Fibroblast of skin of right biceps (primary cell): Measurements from ENCODE around the gene ING4.
A peak's percentile ranks its signal among the peaks of the same experiment; 100 is the strongest.

Experiments
- DNase-seq: peaks from one replicate; pipeline ENCODE4 v3.0.0-alpha.2; 2013

ING4 gene

DNA sequence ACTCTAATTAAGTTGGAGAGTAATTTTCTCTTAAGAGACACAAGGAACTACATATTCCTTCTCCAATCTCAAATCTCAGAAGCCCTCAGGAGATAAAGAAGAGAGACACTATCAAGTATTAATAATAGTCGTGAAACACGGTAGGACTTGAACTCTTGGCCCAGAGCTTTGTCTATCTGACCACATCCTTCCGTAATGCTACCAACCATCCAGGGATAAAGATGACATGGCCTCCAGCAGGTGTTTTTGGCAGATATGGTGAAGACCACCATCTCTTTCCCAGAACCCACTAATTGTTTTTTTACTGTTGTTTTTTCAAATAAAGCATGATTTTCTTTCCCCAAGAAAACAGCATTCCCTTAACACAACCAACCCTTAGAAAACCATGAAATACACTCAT lies 22.9 kb upstream of the ING4 start:
- no peak for DNase-seq

GRCh38 chr12:6684609-6685008 lies 21.7 kb upstream of the ING4 start:
- no peak for DNase-seq

- no peak for DNase-seq
These were observed 14.0 kb upstream of the ING4 start for GRCh38 chr12:6676962-6677361.

DNA sequence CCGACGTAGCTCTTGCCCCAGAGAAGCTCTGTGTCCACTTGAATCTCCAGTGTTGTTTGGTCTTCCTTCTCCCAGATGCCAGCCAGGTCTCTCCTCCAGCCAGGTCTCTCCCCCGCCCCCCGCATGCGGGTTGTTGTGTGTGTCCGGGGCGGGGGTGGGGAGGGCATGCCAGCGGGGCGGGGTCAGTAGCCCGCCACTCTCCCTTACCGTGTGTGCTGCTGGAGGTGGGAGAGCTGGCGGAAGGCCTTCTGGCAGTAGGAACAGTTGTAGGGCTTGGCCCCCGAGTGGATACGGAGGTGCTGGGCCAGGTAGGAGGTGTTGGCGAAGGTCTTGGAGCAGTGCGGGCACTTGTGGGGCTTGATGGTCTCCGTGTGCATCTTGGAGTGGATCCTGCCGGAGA lies 9.2 kb upstream of the ING4 start:
- DNase-seq = no peak

DNA sequence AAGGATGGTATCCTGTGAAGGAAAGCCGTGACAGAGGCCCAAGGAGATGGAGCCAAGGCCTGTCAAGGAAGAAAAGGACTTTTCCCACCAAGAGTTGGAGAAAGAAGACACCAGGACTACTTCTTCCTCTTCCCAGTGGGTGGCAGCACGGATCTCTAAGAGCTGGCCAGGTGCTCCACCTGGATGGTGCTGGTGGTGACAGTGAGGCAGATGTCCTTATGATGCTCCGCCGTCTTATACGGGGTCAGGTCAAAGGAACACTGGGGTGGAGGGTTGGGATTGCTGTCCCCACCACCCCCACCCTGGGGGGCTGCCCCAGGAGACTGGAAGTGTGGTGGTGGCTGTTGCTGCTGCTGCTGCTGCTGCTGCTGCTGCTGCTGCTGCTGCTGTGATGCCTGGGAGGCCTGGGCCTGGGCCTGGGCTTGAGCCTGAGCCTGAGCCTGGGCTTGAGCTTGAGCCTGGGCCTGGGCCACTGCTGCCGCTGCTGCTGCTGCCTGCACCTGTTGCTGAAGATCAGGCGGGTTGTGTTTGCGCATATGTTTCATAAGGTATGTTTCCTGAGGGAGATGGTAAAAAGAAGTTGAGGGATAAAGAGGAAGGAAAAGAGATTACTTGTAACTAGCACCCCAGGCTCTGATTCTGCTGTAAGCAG lies 4.8 kb upstream of the ING4 start:
- no peak for DNase-seq

DNA sequence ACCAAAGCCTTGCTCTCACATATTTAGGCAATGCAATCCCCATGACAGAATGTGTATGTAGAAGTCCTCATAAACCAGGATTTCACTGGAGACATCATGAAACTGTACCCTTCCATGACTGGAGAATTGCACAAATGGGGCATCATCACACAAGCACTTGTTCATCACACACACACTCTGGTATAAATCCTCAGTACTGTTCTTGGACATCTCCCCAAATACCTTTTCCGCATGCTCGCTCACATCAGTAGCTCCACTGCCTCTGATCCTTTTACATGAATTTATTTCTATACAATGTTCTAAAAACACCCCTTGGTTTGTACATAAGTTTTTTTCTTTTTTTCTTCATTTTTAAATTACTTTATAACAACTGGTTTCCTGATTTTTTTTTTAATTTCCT lies 3.3 kb upstream of the ING4 start:
- no peak for DNase-seq

DNA sequence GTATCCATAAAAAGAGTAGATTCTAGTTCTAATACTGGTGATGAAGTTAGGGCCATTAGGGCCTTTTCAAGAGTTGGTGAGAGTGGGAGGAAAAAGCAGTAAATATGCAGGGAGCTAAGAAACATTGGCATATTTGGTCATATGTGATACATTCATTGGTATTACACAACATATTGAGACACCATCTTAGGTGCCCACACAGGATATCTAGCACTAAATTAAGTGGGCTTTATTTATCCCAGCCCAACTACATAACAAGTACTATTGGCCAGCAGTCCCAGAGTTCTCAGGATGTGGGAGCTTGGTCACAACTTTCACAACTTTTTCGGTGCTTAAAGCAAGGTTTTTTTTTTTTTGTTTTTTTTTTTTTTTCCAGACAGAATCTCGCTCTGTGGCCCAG lies 2.0 kb upstream of the ING4 start:
- DNase-seq = no peak

GRCh38 chr12:6662602-6662905 lies 365 bp downstream of the ING4 start:
- DNase-seq = no peak

- DNase-seq = no peak
These were observed 8.9 kb downstream of the ING4 start for GRCh38 chr12:6653987-6654386.

DNA sequence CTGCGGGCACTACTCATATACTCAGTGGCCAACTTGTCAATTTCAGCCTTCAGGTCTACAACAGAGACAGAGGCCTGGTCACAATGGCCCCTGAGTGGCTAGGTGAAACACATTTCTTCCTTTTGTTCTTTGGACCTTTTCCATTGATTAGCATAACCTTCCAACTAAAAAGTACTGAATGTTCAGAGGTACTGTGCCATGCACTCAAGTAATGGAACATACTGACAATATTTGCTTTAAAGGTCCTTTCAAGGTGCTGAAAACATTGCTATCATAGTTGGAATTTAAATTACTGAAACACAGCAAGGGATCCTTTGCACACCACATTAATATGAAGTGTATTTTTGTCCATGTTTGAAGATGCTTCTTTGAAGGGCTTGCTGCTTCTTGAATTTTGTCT lies 9.6 kb downstream of the ING4 start:
- no peak for DNase-seq

- no peak for DNase-seq
These were observed 10.5 kb downstream of the ING4 start for GRCh38 chr12:6652391-6652790.

GRCh38 chr12:6650832-6651231 lies 12.1 kb downstream of the ING4 start:
- DNase-seq = no peak

GRCh38 chr12:6647083-6647604 lies 15.8 kb downstream of the ING4 start, which contains the start of gene ACRBP:
ACRBP (minus strand) TSS chr12:6647432; CDS start chr12:6647366, 66 bp downstream.
- peak; percentile 51 for DNase-seq

DNA sequence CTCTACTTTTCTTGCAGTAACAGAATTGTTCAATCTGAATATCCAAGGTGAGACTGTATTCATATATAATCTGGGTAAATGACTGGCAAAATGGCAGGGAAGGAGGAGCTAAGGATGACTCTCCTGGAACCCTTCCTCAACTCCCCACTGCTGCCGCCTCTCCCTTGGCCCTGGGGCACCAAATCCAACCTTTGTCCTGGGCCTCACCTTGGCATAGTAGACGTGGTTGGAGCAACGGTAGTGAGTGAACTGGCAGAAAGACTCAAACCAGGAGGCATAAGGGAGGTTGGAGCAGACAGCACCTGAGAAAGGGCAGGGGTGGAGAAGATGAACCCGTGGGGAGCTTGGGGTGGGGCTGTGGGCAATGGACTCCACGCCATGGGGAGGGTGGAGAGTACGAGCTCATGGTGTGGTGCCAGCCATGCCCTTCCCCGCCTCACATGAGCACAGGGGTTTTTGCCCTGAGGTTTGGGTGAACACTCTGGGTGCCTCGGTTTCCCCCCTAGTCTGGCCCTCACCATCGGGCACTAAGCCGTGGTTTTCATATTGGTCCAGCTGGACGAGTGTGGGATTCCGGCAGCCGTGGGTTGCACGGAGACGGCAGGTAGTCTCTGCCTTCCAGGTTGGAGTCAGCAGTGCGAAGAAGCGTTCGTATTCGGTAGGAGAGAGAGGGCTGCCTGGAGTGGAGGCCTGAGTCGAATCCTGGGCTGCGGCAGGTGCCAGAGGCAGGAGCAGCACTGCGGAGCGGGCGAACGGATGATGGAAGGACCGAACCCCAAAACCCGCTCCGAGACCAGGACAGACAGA lies 16.4 kb downstream of the ING4 start:
- no peak for DNase-seq

- DNase-seq = no peak
These were observed 18.0 kb downstream of the ING4 start for GRCh38 chr12:6644903-6645302.

- no peak for DNase-seq
These were observed 18.7 kb downstream of the ING4 start for GRCh38 chr12:6644257-6644596.

- no peak for DNase-seq
These were observed 19.2 kb downstream of the ING4 start for GRCh38 chr12:6643569-6644256.

- no peak for DNase-seq
These were observed 21.8 kb downstream of the ING4 start for GRCh38 chr12:6641131-6641530.

DNA sequence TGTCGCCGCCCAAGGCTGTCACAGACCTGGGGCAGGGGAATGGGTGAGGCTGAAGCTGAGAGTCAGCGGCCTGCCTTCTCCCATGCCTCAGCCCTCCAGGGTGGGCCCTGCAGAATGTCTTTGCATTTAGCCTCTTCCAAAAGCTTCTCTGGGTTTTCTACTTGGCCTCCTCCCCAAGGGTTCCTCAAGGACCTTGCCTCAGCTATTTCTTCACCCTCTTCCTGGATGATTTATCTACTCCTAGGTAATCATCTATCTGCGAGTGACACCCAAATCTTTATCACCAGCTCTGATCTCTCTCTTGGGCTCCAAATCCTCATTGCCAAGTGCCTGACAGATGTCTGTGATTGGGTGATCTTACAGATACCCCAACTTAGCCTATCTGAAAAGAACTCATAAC lies 22.4 kb downstream of the ING4 start:
- DNase-seq = no peak

DNA sequence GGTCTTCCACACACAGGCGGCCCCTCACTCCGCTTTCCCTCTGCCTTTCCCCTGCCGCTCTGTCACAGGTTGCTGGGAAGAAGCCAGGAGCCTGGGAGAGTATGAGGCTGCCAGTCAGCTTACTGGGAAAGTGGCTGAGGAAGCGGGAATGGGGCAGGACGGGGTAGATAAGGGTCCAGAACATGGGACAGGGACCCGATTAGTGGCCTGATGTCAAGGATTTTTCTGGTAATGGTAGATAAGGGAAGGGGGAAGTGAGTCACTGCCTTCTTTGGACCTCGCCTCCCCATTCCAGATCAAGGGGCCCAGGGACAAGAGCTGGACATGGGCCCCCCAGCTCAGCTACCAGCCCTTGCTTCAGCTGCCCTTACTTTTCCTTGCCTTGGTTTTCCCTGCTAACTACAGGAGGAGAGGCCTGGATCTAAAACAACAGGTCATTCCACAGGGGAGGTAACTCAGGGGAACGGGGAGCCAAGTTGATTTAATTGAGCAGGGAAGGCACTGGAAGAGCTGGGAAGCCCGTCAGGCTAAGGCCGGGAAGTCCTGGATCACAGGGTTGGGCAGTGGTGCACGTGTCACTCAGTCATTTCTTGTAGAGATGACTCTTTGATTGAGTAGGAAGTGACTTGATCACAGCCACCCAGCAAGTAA lies 23.6 kb downstream of the ING4 start:
- no peak for DNase-seq

- DNase-seq = no peak
These were observed 24.6 kb downstream of the ING4 start for GRCh38 chr12:6638305-6638704.

- peak; percentile 59 for DNase-seq
These were observed 26.9 kb downstream of the ING4 start, which contains the start of gene LPAR5 for GRCh38 chr12:6635856-6636531. LPAR5 (minus strand) TSS chr12:6635959; CDS start chr12:6621248, 14,711 bp downstream.

DNA sequence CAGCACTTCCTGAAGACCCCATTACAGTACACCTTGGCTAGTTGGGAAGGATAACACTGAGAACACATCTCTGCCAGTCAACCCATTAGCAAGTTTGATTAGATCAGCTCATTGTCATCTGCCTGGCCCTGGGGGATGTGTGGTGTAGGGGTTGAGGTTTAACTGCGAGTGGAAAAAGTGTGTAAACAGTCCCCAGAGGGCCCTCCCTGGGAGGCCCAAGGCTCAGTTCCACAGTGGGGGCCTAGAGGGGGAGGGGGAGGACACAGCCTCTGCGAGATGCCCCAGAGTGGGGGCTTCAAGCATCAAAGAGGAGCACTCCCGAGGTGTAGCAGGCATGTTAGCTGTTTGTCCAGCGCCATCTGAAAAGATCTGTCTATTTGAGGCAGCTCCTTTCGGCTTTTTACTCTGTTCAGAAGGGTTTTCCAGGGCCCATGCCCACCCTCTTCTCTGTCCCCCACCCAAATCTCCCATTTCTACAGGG lies 27.5 kb downstream of the ING4 start:
- DNase-seq = peak; percentile 52
